Heart right ventricle (tissue), 16 donors: ENCODE measurements around the gene UTP25. TPM values are rescaled to one million over a fixed set of nuclear protein-coding genes. Genes with fewer than 3 reads are reported as not detected.

Experiments
- ATAC-seq, 8 donors: fragments of 200-7000 bp; cut with Tn5 transposase; one replicate each; pipeline ENCODE4 v1.9.1; 2020; ENCODE audit warnings: mild to moderate bottlenecking in 8 of 8, moderate library complexity in 8 of 8, moderate number of reproducible peaks in 1 of 8
- DNase-seq, 2 donors: peaks; one replicate each; pipeline ENCODE4 v3.0.0-alpha.2; 2020
- H3K27ac ChIP-seq, 10 donors: fragments of 200-600 bp; sonication (generic) in 2 of 10; one replicate each; pipeline versions ENCODE4 v1.5.0 to v1.8.0; 2020 to 2022; ENCODE audit warnings: mild to moderate bottlenecking in 3 of 10
- H3K27me3 ChIP-seq, 7 donors: fragments of 200-600 bp; one replicate each; pipeline ENCODE4 v1.8.0; 2021 to 2022; ENCODE audit warnings: mild to moderate bottlenecking in 2 of 7
- H3K36me3 ChIP-seq, 9 donors: fragments of 200-600 bp; sonication (generic) in 1 of 9; one replicate each; pipeline versions ENCODE4 v1.5.0 to v1.8.0; 2020 to 2022; ENCODE audit warnings: mild to moderate bottlenecking in 2 of 9
- H3K4me1 ChIP-seq, 9 donors: fragments of 200-600 bp; sonication (generic) in 1 of 9; one replicate each; pipeline versions ENCODE4 v1.5.0 to v1.8.0; 2020 to 2022; ENCODE audit warnings: mild to moderate bottlenecking in 4 of 9
- H3K4me3 ChIP-seq, 10 donors: fragments of 200-600 bp; sonication (generic) in 2 of 10; one replicate each; pipeline versions ENCODE4 v1.5.0 to v1.8.0; 2020 to 2022; ENCODE audit warnings: mild to moderate bottlenecking in 7 of 10, moderate library complexity in 2 of 10
- H3K9me3 ChIP-seq, 11 donors: fragments of 200-600 bp in 10 of 11; sonication (generic) in 2 of 11; one replicate each; pipeline versions ENCODE4 v1.5.0 to v1.8.0; 2013 to 2022; ENCODE audit warnings: mild to moderate bottlenecking in 2 of 11, control low read depth in 1 of 11, moderate library complexity in 1 of 11
- WGBS, 2 donors: extraction: QIAGEN DNeasy Blood & Tissue Kit; methylation state at CpG; one replicate each; pipeline ENCODE4 v1.1.7; 2013; ENCODE audit warnings: inconsistent platforms in 1 of 2; 5-methylcytosine and 5-hydroxymethylcytosine counted together
- intact Hi-C, 10 donors: fragments of 100-400 bp; cut with DNase I; formaldehyde crosslinking; loops; one replicate each; pipeline versions ENCODE4 v1.11.1 to v1.14.2; 2022
- polyA plus RNA-seq, 2 donors: library from polyadenylated mRNA; stranded (reverse); fragments of 200-250 nt; gene quantifications; one replicate each; pipeline ENCODE4 v1.2.3, GENCODE V29; 2013
- total RNA-seq, 10 donors: library from RNA; stranded (reverse); fragmentation: NEBNext Ultra II Directional in 3 of 10; extraction: Animal tissue kit (Norgen Biotek cat#: 25700) in 3 of 10; gene quantifications; one replicate each; pipeline versions ENCODE4 v1.2.1 to v1.2.4, GENCODE V29; 2021 to 2023
- TF ChIP-seq, protein P1 (sequence below), 9 donors: fragments of 200-600 bp; sonication (generic) in 2 of 9; IDR thresholded peaks; one replicate each; pipeline versions ENCODE4 v1.5.0 to v1.8.0; 2021 to 2022; ENCODE audit warnings: antibody characterized with exemption in 9 of 9, mild to moderate bottlenecking in 5 of 9, moderate library complexity in 1 of 9
- donor health status: Arrhythmogenic right ventricular cardiomyopathy.
- donor health status: ischemic (EF 13 %, LVEDD 7.1; RV severe dilation, severe dysfunction).
- donor health status: healthy with polysubstance abuse.
- donor health status: DM: no; HTN: yes; CAD: no.
- donor health status: DM: no; HTN: no; CAD: no.
- donor health status: ischemic (EF 25% LVEDD 6.9; RV normal size, moderate dysfunction).
- donor health status: ischemic (EF 25% LVEDD 5.7; RV mildly dilated, moderate dysfunction).
- donor health status: healthy.
- donor health status: DM: yes; HTN: yes; CAD: no.
- donor health status: Ischemic cardiomyopathy.
- donor health status: ischemic (EF 35%, LVEDD 5.7; RV mildly dilated, moderate dysfunction).
- donor health status: nonischemic (EF 11% LVEDD 7.7; RV severe dilation, severe dysfunction).
- donor health status: DM: yes; HTN: yes; CAD: no.
- donor health status: PGD.
- donor health status: ischemic (EF 29% LVEDD 5.4; RV normal size, mild dysfunction).
- donor health status: nonischemic (EF 23%, LVEDD 6.1; RV moderate dilation, normal function).

UTP25 gene
- total and polyA plus RNA-seq, 12 donors = 0.73 to 4.2 (median 3.1) TPM

DNA sequence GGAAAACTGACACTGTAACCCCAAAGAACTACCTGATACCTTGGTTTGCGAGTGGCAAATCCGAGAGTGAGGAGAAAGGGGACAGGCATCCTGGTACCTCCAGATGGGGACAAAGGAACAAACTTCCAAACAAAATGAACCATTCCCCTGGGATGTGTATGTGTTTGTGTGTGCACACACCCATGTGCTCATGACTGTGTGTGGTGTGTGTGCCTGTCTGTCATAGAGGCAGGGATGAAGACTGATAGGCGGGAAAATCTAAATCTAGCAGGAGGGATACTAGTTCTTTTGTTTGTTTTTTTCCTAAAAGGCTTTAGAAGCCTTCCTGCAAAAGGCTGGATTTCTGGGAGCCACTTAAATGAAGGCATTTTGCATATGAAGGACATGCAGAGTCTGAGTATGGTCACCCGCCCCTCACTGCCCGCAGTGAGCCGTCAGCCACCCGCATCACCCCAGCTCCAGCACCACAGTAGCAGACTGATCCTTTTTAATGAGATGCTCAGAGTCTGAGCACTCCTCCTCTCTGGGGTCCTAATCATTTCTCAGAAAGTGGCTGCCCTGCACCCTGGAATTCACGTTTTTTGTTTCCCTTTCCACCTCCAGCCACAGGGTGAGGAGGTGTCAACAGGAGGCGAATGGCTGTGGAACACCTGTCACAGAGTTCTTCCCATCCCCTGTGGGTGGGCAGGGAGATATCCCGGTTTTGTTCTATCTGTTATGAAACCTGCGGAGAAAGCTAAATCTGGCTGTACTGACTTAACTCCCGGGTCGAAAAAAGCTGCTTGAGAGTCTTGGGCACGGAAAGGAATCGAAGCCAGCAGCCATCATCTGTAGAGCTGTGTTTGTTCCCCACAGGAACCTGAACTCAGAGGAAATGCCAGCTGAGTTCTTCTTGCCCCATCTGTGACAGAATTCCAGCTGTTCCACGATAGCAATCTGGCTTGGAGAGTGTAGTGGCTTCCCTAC, 34.9 kb downstream of the UTP25 start:
- no peak overlapping the region for H3K27ac ChIP-seq
- WGBS, 2 donors = 45 to 50% methylated on average over 16 of the region's 16 CpGs
- intact Hi-C loops = loop anchor here in 8 of 10 donors (2.0 to 10.0 kb wide), 7 partner anchors 122 to 542 kb away; no protein-coding TSS in a partner anchor
- no peak for DNase-seq
- H3K27me3 ChIP-seq = peaks cover 0 to 33% (median 22%) of the 10 kb centered on the region in 7 donors
- H3K4me3 ChIP-seq = no peak overlapping the region
- no peak for ATAC-seq
- H3K4me1 ChIP-seq = no peaks in the 10 kb centered on the region
- H3K9me3 ChIP-seq = peaks cover 0 to 19% (median 0%) of the 10 kb centered on the region in 11 donors
- no peaks in the 10 kb centered on the region for H3K36me3 ChIP-seq
- TF ChIP-seq, protein P1, sequence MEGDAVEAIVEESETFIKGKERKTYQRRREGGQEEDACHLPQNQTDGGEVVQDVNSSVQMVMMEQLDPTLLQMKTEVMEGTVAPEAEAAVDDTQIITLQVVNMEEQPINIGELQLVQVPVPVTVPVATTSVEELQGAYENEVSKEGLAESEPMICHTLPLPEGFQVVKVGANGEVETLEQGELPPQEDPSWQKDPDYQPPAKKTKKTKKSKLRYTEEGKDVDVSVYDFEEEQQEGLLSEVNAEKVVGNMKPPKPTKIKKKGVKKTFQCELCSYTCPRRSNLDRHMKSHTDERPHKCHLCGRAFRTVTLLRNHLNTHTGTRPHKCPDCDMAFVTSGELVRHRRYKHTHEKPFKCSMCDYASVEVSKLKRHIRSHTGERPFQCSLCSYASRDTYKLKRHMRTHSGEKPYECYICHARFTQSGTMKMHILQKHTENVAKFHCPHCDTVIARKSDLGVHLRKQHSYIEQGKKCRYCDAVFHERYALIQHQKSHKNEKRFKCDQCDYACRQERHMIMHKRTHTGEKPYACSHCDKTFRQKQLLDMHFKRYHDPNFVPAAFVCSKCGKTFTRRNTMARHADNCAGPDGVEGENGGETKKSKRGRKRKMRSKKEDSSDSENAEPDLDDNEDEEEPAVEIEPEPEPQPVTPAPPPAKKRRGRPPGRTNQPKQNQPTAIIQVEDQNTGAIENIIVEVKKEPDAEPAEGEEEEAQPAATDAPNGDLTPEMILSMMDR (IDR thresholded peaks at IDR 0.05) = no peak

DNA sequence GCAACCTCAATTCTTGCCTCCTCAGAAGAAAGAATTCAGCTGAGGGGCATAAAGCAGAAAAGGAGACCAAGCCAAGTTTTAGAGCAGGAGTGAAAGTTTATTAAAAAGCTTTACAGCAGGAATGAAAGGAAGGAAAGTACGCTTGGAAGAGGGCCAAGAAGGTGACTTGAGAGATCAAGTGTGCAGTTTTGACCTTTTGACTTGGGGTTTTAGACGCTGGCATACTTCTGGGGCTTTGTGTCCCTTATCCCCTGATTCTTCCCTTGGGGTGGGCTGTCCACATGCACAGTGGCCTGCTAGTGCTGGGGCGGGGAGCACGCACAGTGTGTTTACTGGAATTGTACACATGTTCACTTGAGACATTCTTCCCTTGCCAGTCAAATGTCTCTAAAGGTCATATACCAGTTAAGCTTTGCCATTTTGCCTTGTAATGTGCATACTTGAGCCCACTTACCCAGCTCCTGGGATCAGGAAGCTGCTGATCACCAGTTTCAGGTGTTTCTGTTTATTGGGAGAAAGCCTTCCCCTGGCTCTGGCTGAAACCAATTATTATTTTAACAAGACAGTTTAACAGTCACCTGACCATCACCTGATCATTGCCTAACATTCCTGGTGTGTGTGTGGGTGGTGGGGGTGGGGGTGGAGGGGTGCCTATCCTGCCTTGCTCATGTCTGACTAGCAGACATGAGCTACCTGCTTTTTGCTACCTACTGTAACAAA, 36.2 kb downstream of the UTP25 start:
- no peaks in the 10 kb centered on the region for H3K4me1 ChIP-seq
- TF ChIP-seq, protein P1 (IDR thresholded peaks at IDR 0.05) = no peak
- peaks cover 0 to 23% (median 0%) of the 10 kb centered on the region in 11 donors for H3K9me3 ChIP-seq
- H3K36me3 ChIP-seq = no peaks in the 10 kb centered on the region
- H3K4me3 ChIP-seq = no peak overlapping the region
- H3K27ac ChIP-seq = no peak overlapping the region
- no peak for DNase-seq
- no peak for ATAC-seq
- intact Hi-C loops = loop anchor here in 8 of 10 donors (2.0 to 10.0 kb wide), 7 partner anchors 121 to 541 kb away; no protein-coding TSS in a partner anchor
- 60 to 74% methylated on average over 4 of the region's 4 CpGs for WGBS, 2 donors
- H3K27me3 ChIP-seq = peaks cover 0 to 33% (median 22%) of the 10 kb centered on the region in 7 donors

DNA sequence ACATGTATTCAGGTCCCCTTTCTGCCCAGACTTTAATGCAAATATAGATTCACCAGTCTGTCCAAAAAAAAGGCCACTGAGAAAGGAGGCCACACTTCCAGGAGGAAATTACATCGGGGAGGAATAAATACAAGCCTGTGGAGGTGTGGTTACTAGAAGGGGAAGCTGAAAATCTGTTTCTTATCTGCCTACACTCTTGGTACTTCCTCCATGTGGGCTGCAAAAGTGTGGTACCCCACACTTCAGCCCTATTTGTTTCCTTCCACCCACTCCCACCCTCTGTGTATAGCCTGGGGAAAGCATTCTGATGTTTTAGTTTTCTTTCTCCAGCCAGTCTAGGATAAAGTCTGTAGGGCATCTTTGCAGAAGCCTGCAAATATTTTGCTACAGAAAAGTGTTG, 38.4 kb downstream of the UTP25 start:
- 47 to 61% methylated on average over 1 of the region's 1 CpG for WGBS, 2 donors
- Histone ChIP-seq H3K27me3 (peaks cover 0 to 34% (median 18%) of the 10 kb centered on the region in 7 donors), H3K36me3 (no peaks in the 10 kb centered on the region), H3K4me3 (no peak overlapping the region), H3K27ac (no peak overlapping the region), H3K9me3 (peaks cover 0 to 23% (median 0%) of the 10 kb centered on the region in 11 donors), H3K4me1 (no peaks in the 10 kb centered on the region)
- no peak for DNase-seq
- intact Hi-C loops = loop anchor here in 5 of 10 donors (5.0 to 10.0 kb wide), 4 partner anchors 119 to 539 kb away; no protein-coding TSS in a partner anchor
- ATAC-seq = no peak
- TF ChIP-seq, protein P1 (IDR thresholded peaks at IDR 0.05) = no peak
